Activated naive CD8-positive, alpha-beta T cell (primary cell): ENCODE data around the gene RPA3.
A peak's percentile ranks its signal among the peaks of the same experiment; 100 is the strongest.
"Not testable (repeated sequence)": the region's sequence is repeated elsewhere in the genome, so short reads cannot be mapped to it uniquely, and the experiment has no call there.

Source experiments
- H3K27ac Mint-ChIP-seq: one replicate; pipeline ENCODE4 v1.8.0; 2021; ENCODE audit warnings: mixed read lengths
- H3K27me3 Mint-ChIP-seq: one replicate; pipeline ENCODE4 v1.8.0; 2021; ENCODE audit warnings: mixed read lengths
- H3K36me3 Mint-ChIP-seq: one replicate; pipeline ENCODE4 v1.8.0; 2021; ENCODE audit warnings: mixed read lengths
- H3K4me1 Mint-ChIP-seq: one replicate; pipeline ENCODE4 v1.8.0; 2021; ENCODE audit warnings: low read depth, mixed read lengths
- H3K4me3 Mint-ChIP-seq: one replicate; pipeline ENCODE4 v1.8.0; 2021; ENCODE audit warnings: mild to moderate bottlenecking, mixed read lengths
- H3K9me3 Mint-ChIP-seq: one replicate; pipeline ENCODE4 v1.8.0; 2021; ENCODE audit warnings: low read depth, mixed read lengths

RPA3 gene

DNA sequence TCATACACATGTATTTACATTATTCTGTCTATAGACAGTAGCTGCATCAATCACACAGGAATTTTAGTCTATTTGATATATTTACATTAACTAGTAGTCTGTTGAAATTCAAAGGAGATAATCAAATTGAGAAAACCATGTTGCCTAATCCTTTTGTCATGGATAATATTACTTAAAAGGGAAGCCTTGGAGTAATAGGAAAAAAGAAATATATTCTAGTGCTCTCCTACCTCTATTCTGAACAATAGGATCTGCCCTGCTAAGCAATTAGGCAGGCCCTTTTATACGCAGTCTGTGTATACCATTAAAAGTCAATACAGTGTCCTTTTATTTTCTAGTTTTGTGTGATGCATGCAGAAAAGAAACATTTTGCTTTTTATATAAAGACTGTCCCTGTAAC, 53.4 kb downstream of the RPA3 start:
- peaks cover 37% of the 10 kb centered on the region for H3K4me1 Mint-ChIP-seq
- H3K4me3 Mint-ChIP-seq, result no peak overlapping the region
- no peaks in the 10 kb centered on the region for H3K27me3 Mint-ChIP-seq
- peaks cover 11% of the 10 kb centered on the region for H3K36me3 Mint-ChIP-seq
- no peak overlapping the region for H3K27ac Mint-ChIP-seq
- H3K9me3 Mint-ChIP-seq, result no peaks in the 10 kb centered on the region

DNA sequence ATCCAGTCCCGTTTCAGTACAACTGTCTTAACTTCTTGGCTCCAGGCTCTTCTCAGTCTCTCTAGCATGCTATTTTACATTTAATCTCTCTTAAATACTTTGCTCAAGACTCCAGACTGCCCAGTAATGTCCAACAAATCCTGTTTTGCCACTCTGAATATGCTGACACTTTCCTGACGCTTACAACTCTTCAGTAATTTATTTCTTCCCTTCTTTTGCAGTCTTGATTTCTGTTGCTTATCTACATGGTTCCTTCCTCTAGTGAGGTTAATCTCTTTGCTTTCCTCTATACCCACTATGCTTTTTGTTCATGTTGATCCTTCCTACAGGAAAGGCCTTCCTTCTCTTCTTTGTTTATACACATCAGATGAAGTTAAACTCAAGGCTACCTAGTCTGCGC, 54.1 kb downstream of the RPA3 start:
- Mint-ChIP-seq H3K9me3 (peaks cover 4% of the 10 kb centered on the region), H3K36me3 (peaks cover 15% of the 10 kb centered on the region), H3K4me1 (peaks cover 38% of the 10 kb centered on the region), H3K4me3 (no peak overlapping the region), H3K27ac (no peak overlapping the region), H3K27me3 (no peaks in the 10 kb centered on the region)

DNA sequence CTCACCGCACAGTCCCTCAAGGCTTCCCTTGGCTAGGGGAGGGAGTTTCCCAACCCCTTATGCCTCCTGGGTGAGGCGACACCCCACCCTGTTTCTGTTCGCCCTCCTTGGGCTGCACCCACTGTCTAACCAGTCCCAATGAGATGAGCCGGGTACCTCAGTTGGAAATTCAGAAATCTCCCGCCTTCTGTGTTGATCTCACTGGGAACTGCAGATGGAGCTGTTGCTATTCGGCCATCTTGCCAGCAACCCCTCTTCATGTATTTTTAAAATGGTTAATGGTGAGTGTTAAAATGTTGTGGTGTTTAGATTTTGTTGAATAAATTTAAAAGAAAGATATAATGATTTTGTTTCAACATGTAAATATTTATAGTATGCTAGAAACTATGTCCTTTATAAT, 55.9 kb downstream of the RPA3 start:
- H3K4me3 Mint-ChIP-seq, result no peak overlapping the region
- peaks cover 46% of the 10 kb centered on the region for H3K4me1 Mint-ChIP-seq
- H3K27me3 Mint-ChIP-seq, result no peaks in the 10 kb centered on the region
- peaks cover 16% of the 10 kb centered on the region for H3K9me3 Mint-ChIP-seq
- H3K27ac Mint-ChIP-seq, result no peak overlapping the region
- peaks cover 21% of the 10 kb centered on the region for H3K36me3 Mint-ChIP-seq

DNA sequence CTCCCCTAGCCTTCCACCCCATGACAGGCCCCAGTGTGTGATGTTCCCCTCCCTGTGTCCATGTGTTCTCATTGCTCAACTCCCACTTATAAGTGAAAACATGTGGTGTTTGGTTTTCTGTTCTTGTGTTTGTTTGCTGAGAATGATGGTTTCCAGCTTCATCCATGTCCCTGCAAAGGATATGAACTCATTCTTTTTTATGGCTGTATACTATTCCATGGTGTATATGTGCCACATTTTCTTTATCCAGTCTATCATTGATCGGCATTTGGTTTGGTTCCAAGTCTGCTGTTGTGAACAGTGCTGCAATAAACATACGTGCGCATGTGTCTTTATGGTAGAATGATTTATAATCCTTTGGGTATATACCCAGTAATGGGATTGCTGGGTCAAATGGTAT, 61.9 kb downstream of the RPA3 start:
- H3K36me3 Mint-ChIP-seq, result peaks cover 29% of the 10 kb centered on the region
- not testable (repeated sequence) for H3K4me3 Mint-ChIP-seq, H3K27me3 Mint-ChIP-seq, H3K27ac Mint-ChIP-seq
- peaks cover 62% of the 10 kb centered on the region for H3K4me1 Mint-ChIP-seq
- peaks cover 16% of the 10 kb centered on the region for H3K9me3 Mint-ChIP-seq

DNA sequence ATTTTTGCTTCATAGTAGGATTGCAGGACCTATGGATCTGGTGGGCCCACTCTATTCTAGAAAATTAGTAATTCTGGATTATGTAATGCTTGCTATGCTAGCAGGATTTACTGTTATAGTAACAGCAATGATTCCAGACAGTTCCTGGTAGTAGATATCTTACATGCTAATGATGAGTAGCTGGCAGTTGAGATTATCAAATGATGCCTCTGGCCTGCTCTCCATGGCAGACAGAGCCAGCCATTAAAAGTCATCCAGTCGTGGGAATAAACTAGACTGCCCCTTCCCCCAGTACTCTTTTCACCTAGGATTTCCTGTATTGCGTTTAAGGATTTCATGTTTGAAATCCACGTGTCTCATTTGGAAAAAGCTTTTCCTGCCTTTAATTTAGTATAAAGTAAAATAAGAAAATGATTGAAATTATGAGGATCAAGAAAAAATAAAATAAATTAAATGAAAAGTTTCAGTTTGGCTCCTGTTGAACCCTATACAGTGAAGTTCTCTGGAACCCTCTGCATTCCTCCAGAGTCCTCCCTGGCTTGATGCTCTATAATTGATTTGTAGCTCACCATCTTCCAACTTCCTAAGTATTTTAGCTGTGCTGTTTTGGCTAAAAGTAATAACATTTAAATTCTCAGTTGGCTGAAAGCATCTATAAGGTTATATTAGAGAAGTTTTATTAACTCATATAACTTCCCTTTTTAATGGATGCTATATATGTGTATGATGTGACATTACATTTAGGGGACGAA, 63.3 kb downstream of the RPA3 start:
- H3K27me3 Mint-ChIP-seq, result no peaks in the 10 kb centered on the region
- H3K4me3 Mint-ChIP-seq, result no peak overlapping the region
- no peak overlapping the region for H3K27ac Mint-ChIP-seq
- H3K36me3 Mint-ChIP-seq, result peaks cover 27% of the 10 kb centered on the region
- H3K9me3 Mint-ChIP-seq, result peaks cover 16% of the 10 kb centered on the region
- peaks cover 59% of the 10 kb centered on the region for H3K4me1 Mint-ChIP-seq

DNA sequence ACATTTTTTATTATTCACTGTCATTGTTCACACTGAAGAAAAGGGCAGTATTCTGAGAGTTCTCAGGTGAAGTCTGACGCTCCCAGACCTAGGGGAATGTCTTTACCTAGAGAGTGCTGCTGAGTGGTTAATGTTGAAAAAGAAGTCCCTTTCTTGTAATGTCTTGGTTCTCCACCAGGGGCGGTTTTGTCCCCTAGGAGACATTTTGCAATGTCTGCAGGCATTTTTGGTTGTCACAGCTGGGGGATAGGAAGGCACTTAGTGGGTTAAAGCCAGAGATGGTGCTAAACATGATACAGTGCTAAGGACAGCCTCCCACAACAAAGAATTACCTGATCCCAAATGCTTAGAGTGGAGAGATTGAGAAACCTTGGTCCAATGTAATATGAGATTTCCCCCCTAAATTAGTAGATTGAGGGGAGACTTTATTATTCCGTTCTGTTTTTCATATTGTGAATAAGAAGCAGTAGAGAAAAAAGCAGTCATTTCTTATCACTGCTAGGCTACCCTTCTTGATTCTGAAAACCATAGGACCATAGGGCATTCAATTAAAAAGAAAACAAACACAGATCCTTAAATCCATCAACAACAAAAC, 64.7 kb downstream of the RPA3 start:
- Mint-ChIP-seq H3K4me3 (no peak overlapping the region), H3K27me3 (no peaks in the 10 kb centered on the region), H3K4me1 (peaks cover 59% of the 10 kb centered on the region), H3K9me3 (peaks cover 6% of the 10 kb centered on the region), H3K36me3 (peaks cover 18% of the 10 kb centered on the region), H3K27ac (no peak overlapping the region)

DNA sequence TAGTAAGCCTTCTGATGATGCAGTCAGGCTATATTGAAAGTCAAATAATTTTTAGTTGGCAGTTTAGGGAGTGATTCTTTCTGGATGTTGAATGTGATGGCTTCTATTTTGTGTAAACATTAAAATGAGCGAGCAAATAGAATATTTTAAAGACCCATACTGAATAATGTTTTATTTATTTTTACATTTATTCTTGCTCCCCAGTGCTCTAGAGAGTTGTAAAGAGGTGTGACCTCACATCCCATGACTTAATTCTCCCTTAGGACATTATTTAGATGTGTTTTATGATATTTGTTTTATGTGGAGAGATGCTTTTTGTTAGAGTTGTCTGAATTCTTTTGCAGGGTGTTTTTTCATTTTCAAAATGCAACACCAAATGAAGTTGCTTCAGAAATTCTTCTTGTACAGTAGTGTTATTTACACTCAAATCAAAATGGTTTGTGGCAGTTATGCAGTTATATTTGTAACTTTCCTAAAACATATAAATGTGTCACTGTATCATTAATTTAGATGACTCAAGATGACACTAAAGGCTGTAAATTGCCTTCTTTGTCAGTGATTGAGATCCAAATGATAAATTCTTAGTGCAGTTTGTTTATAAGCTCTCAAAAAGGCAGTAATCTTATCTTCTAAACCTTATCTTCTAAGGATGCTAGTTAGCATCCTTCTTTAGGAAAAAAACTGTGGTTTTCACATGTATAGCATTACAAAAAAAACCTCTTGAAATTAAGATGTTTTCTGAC, 65.4 kb downstream of the RPA3 start:
- H3K4me3 Mint-ChIP-seq, result no peak overlapping the region
- peaks cover 58% of the 10 kb centered on the region for H3K4me1 Mint-ChIP-seq
- H3K27ac Mint-ChIP-seq, result no peak overlapping the region
- peaks cover 3% of the 10 kb centered on the region for H3K9me3 Mint-ChIP-seq
- no peaks in the 10 kb centered on the region for H3K27me3 Mint-ChIP-seq
- H3K36me3 Mint-ChIP-seq, result peaks cover 14% of the 10 kb centered on the region

DNA sequence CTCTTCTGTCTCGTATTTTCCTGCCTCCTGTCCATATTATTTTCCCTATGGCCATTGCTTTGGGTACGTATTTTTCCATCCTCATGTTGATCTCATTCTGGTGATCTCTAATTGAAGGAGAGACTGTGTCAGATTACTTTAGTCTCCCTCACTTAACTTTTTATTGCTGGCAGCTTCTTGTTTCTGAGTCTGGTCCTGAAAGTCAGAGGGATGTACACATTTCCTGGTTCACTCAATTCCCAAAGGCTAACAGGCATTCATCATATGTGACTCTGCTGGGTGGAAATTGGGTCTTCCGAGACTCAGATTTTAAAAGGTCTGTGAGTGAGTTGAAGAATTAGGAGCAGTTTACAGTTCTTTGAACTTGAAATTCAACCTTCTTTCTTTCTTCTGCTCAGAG, 66.9 kb downstream of the RPA3 start:
- Mint-ChIP-seq H3K27me3 (no peaks in the 10 kb centered on the region), H3K36me3 (peaks cover 2% of the 10 kb centered on the region), H3K9me3 (no peaks in the 10 kb centered on the region), H3K4me1 (peaks cover 61% of the 10 kb centered on the region), H3K27ac (peak overlapping the region; percentile 36), H3K4me3 (no peak overlapping the region)

DNA sequence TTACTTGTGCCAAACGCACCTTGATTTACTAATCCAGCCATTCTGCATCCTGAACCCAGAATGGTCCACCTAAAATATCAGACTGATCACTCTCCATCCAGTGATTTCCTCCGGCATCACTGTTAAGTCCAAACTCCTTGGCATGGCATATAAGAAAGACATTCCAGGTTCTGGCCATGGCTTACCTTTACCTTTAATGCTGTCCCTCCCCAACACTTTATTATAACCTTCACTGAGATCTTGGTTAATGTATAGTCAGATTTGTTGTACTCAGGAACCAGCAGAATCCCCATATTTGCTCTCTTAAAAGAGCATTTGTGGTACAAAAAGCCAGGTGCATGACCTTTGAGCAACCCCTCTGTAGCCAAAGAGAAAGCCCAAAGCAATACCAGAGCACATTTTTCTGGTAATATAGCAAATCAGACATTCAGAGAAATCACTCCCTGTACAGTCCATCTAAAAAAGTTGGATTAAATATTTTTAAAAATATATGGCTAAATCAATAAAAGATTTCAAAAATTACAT, 67.7 kb downstream of the RPA3 start:
- H3K4me1 Mint-ChIP-seq, result peaks cover 67% of the 10 kb centered on the region

DNA sequence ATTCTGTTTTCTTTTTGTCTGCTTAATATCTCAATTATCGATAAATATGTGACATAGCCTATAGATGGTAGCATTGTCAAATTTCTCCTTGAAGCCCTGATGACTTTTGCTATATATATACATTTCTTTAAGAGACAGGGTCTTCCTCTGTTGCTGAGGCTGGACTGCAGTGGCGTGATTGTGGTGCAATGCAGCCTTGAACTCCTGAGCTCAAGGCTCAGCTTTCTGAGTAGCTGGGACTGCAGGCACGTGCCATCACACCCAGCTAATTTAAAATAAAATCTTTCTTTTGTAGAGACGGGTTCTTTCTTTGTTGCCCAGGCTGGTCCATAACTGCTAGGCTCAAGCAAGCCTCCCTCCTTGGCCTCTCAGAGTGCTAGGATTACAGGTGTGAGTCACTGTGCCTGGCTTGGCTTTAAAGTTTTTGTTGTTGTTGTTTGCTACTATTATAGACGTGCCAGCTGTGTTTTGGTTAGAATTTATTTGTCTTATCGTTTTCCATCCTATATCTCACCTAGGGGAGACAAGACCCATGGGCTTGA, 70.8 kb downstream of the RPA3 start:
- peaks cover 22% of the 10 kb centered on the region for H3K36me3 Mint-ChIP-seq
- no peaks in the 10 kb centered on the region for H3K9me3 Mint-ChIP-seq
- no peaks in the 10 kb centered on the region for H3K27me3 Mint-ChIP-seq
- H3K4me3 Mint-ChIP-seq, result no peak overlapping the region
- H3K27ac Mint-ChIP-seq, result no peak overlapping the region
- peaks cover 74% of the 10 kb centered on the region for H3K4me1 Mint-ChIP-seq

More for the DNA sequence above, 67.7 kb downstream of the RPA3 start:
- H3K9me3 Mint-ChIP-seq, result no peaks in the 10 kb centered on the region
- no peak overlapping the region for H3K4me3 Mint-ChIP-seq
- peaks cover 6% of the 10 kb centered on the region for H3K36me3 Mint-ChIP-seq
- no peak overlapping the region for H3K27ac Mint-ChIP-seq
- H3K27me3 Mint-ChIP-seq, result no peaks in the 10 kb centered on the region

DNA sequence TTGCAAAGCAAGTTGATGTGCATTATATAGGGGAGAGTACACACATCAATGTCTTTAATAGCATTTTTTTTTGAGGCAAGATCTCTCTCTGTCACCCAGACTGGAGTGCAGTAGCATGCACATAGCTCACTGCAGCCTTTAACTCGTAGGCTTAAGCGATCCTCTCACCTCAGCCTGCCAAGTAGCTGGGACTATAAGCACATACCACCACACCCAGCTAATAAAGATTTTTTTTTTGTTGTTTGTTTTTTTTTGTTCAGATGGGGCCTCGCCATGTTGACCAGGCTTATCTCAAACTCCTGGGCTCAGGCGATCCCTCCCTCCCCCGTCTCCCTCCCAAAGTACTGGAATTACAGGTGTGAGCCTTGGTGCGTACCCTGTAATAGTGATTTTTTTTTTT, 76.3 kb downstream of the RPA3 start:
- H3K4me1 Mint-ChIP-seq, result peaks cover 70% of the 10 kb centered on the region
- H3K36me3 Mint-ChIP-seq, result peaks cover 20% of the 10 kb centered on the region
- H3K27ac Mint-ChIP-seq, result peak overlapping the region; percentile 99
- H3K4me3 Mint-ChIP-seq, result peak overlapping the region; percentile 98
- no peaks in the 10 kb centered on the region for H3K9me3 Mint-ChIP-seq
- no peaks in the 10 kb centered on the region for H3K27me3 Mint-ChIP-seq

DNA sequence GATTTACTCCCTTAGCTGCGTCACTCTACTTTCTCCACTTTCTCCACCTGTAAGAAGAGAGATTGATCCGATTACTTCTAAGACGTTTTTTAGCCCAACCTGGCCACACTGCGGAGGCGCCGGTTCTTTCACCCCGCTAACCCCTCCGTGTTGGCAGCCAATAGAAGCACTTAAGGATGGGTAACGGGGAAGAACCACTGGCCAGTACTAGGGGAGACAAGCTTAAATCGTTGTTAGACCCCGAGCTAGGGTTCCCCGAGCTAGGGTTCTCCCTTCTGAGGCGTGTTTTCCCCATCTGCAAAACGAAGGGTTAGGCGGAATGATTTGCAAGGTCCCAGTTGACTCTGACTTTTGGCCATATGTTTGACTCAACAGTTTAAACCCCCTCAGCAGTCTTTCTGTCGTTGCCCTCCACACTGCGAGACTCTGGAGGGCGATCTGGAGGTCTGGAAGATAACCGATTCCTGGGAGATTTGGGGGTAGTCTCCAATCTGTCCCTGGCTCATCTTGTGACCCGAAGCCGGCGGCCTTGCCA, 77.2 kb downstream of the RPA3 start:
- peak overlapping the region; percentile 99 for H3K27ac Mint-ChIP-seq
- peaks cover 63% of the 10 kb centered on the region for H3K4me1 Mint-ChIP-seq
- no peaks in the 10 kb centered on the region for H3K27me3 Mint-ChIP-seq
- H3K4me3 Mint-ChIP-seq, result peak overlapping the region; percentile 98
- no peaks in the 10 kb centered on the region for H3K9me3 Mint-ChIP-seq
- H3K36me3 Mint-ChIP-seq, result peaks cover 23% of the 10 kb centered on the region

DNA sequence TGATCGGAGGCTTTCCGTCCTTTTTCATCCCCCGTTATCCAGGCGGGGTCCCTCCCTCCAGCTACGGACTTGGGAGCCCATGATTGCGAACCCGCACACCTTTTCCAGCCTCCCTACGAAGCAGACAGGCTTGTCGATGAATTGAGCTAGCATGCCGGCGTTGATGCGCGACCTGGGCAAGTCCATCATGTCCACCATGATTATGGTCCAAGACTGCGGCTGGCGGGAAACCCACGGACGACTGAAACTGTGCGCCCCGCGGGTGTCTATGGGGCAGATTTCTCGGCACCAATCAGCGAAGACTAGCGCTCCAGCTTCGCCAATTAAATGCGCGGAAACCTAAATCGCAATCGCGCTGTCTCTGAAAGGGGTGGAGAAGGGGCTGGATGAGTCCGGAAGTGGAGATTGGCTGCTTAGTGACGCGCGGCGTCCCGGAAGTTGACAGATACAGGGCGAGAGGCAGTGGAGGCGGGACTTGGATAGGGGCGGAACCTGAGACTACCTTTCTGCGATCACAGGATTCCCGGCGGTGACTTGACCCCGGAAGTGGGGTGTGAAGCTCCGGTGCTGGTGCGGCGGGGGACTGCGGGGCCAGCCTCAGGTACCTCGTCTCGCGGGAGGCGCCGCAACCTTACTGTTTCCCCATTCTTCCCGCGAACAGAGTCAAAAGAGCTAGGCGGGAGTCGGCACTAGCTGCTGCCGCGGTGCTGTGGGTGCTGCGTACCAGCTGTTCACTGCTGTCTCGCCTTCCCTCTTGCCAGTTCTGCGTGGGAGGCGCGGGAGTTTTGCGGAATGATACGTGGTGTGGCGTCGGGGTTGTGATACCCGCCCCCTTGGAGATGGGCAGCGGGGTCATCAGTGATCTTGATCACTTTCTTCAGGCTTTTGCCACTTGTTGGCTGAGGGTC, 77.9 kb downstream of the RPA3 start, which contains the start of gene UMAD1:
UMAD1 (plus strand) TSS at position 532 of the 908 bp plus-strand sequence. CDS start 32,620 bp downstream, outside the sequence.
- peak within 1 kb of the TSS; percentile 98 for H3K4me3 Mint-ChIP-seq
- peaks cover 16% of the 10 kb centered on the region for H3K36me3 Mint-ChIP-seq
- H3K4me1 Mint-ChIP-seq, result peaks cover 56% of the 10 kb centered on the region
- peak within 1 kb of the TSS; percentile 99 for H3K27ac Mint-ChIP-seq
- no peaks in the 10 kb centered on the region for H3K27me3 Mint-ChIP-seq
- no peaks in the 10 kb centered on the region for H3K9me3 Mint-ChIP-seq

DNA sequence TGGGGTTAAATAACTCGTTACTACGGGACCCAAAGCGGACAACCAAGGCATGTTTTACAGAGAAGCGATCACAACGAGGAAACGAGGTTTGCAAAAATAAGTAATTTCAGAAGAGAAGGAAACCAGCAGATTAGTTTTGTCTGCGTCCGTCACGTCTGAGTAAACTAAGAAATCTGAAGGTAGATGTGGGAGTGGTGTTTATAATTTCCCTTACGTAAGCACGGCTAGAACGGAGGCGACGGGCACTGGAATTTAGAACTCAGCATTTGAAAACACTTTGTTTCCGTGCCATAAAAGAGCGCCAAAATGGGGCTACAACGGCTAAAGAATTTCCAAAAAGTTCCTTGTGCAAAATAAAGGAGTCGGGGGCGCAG, 78.6 kb downstream of the RPA3 start:
- Mint-ChIP-seq H3K4me1 (peaks cover 52% of the 10 kb centered on the region), H3K27me3 (no peaks in the 10 kb centered on the region), H3K9me3 (no peaks in the 10 kb centered on the region), H3K36me3 (peaks cover 18% of the 10 kb centered on the region), H3K4me3 (peak overlapping the region; percentile 98), H3K27ac (peak overlapping the region; percentile 99)
